Osteocyte (in vitro differentiated cells): ENCODE results near the gene ZNF468. TPM values are rescaled to one million over a fixed set of nuclear protein-coding genes. Genes with fewer than 3 reads are reported as not detected.

Experiments
- DNase-seq: peaks from one replicate; pipeline ENCODE4 v3.0.0; 2021; ENCODE audit warnings: mixed read lengths; ENCODE audit not compliant: unreplicated experiment; ENCODE audit errors: extremely low spot score
- H3K27ac Mint-ChIP-seq: one replicate; pipeline ENCODE4 v1.8.0; 2021; ENCODE audit warnings: mild to moderate bottlenecking, mixed read lengths; ENCODE audit not compliant: unreplicated experiment
- H3K27me3 Mint-ChIP-seq: one replicate; pipeline ENCODE4 v1.8.0; 2021; ENCODE audit warnings: mixed read lengths; ENCODE audit not compliant: unreplicated experiment
- H3K36me3 Mint-ChIP-seq: one replicate; pipeline ENCODE4 v1.8.0; 2021; ENCODE audit warnings: mixed read lengths; ENCODE audit not compliant: unreplicated experiment
- H3K4me1 Mint-ChIP-seq: one replicate; pipeline ENCODE4 v1.8.0; 2021; ENCODE audit warnings: mixed read lengths; ENCODE audit not compliant: unreplicated experiment
- H3K4me3 Mint-ChIP-seq: one replicate; pipeline ENCODE4 v1.8.0; 2021; ENCODE audit warnings: mild to moderate bottlenecking, moderate library complexity, mixed read lengths; ENCODE audit not compliant: unreplicated experiment
- H3K9me3 Mint-ChIP-seq: one replicate; pipeline ENCODE4 v1.8.0; 2021; ENCODE audit warnings: mixed read lengths; ENCODE audit not compliant: unreplicated experiment
- total RNA-seq: library from RNA; stranded (reverse); gene quantifications from 2 replicates; pipeline ENCODE4 v1.2.1, GENCODE V29; 2021
- TF ChIP-seq, protein P1 (sequence below): fragments of 200-600 bp; sonication (generic); IDR thresholded peaks from 2 replicates; pipeline ENCODE4 v1.5.0; 2021; ENCODE audit warnings: antibody characterized with exemption, mild to moderate bottlenecking, moderate library complexity

Gene ZNF468
- total RNA-seq, 1 donor from 2014 or later = 16.0 TPM

DNA sequence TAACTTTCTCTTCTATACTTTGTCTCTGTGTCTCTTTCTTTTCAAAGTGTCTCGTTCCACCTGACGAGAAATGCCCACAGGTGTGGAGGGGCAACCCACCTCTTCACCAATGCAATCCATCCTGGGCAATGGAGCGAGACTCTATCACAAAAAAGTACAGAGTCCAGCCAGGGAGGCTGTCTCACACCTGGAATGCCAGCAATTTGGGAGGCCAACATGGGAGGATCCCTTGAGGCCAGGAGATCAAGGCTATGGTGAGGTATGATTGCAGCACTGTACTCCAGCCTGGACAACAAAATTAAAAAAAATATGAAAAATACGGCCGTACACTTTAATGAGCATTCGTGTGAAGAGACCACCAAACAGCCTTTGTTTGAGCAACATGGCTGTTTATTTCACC lies 68.0 kb downstream of the ZNF468 start:
- Mint-ChIP-seq H3K27me3 (no peaks in the 10 kb centered on the region), H3K4me3 (no peak overlapping the region), H3K36me3 (peaks cover 4% of the 10 kb centered on the region), H3K9me3 (peaks cover 18% of the 10 kb centered on the region), H3K4me1 (peaks cover 16% of the 10 kb centered on the region), H3K27ac (no peak overlapping the region)
- TF ChIP-seq, protein P1, sequence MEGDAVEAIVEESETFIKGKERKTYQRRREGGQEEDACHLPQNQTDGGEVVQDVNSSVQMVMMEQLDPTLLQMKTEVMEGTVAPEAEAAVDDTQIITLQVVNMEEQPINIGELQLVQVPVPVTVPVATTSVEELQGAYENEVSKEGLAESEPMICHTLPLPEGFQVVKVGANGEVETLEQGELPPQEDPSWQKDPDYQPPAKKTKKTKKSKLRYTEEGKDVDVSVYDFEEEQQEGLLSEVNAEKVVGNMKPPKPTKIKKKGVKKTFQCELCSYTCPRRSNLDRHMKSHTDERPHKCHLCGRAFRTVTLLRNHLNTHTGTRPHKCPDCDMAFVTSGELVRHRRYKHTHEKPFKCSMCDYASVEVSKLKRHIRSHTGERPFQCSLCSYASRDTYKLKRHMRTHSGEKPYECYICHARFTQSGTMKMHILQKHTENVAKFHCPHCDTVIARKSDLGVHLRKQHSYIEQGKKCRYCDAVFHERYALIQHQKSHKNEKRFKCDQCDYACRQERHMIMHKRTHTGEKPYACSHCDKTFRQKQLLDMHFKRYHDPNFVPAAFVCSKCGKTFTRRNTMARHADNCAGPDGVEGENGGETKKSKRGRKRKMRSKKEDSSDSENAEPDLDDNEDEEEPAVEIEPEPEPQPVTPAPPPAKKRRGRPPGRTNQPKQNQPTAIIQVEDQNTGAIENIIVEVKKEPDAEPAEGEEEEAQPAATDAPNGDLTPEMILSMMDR = no peak
- DNase-seq = no peak

Other genes starting within 250 kb of the ZNF468 start
- 55.6 and 58.1 TPM in 2 replicates for gene ZNF83, start 219.3 kb downstream of the ZNF468 start, total RNA-seq
- gene ZNF611, start 122.6 kb downstream of the ZNF468 start, total RNA-seq = 16.1 and 20.7 TPM in 2 replicates
- 10.2 and 10.8 TPM in 2 replicates for gene ZNF600, start 70.8 kb downstream of the ZNF468 start, total RNA-seq
- 16.6 and 20.4 TPM in 2 replicates for gene ZNF28, start 36.0 kb downstream of the ZNF468 start, total RNA-seq
- 18.7 and 20.1 TPM in 2 replicates for gene ZNF320, start 40.0 kb upstream of the ZNF468 start, total RNA-seq
- gene ZNF888, start 65.8 kb upstream of the ZNF468 start, total RNA-seq = 3.2 and 4.0 TPM in 2 replicates
- gene ZNF816, start 105.3 kb upstream of the ZNF468 start, total RNA-seq = 9.0 and 10.6 TPM in 2 replicates
- not detected in 2 replicates for gene ERVV-1, start 156.3 kb upstream of the ZNF468 start, total RNA-seq
- not detected in 2 replicates for gene ERVV-2, start 187.1 kb upstream of the ZNF468 start, total RNA-seq
- 32.9 and 33.2 TPM in 2 replicates for gene ZNF160, start 245.8 kb upstream of the ZNF468 start, total RNA-seq